ENCODE measurements around the gene OR8G1.

The OR8G1 gene

DNA sequence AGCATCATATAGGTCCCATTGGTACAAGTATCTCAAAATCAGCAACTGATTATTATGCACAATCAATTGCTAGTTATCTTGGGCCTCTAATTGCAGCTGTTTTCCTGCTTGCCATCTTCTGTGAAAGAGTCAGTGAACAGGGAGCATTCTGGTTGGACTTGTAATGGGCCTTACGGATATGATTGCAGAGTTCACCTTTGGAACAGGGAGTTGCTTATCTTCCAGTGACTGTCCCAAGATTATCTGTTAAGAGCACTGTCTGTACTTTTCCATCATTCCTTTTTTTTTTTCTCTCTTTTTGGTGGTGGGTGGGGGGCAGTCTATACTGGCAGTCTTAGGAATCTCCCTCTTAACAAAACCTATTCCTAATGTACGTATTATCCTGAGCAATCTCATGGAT is 33.1 kb downstream of the OR8G1 start:
- no peaks in the 10 kb centered on the region for H3K9me3 ChIP-seq (ENCODE audit: low read depth, low read length)
- no peak overlapping the region for H3K4me3 ChIP-seq
- no peak overlapping the region for H3K27ac ChIP-seq
- DNase-seq (ENCODE audit: low read depth, low spot score), result no peak
- no peak overlapping the region for H3K9ac ChIP-seq (ENCODE audit: insufficient read length)
- no peak for TF ChIP-seq POLR2AphosphoS5 (IDR thresholded peaks at IDR 0.05; ENCODE audit: borderline replicate concordance, low read depth, low read length)
- H3K36me3 ChIP-seq (ENCODE audit: insufficient read depth, low read length), result no peaks in the 10 kb centered on the region

- H3K4me3 ChIP-seq, result no peak overlapping the region
- TF ChIP-seq FOXP2 (optimal IDR thresholded peaks at IDR 0.05; ENCODE audit: control extremely low read depth, extremely low read length, insufficient read depth) (no peak), POLR2AphosphoS5 (IDR thresholded peaks at IDR 0.05; ENCODE audit: borderline replicate concordance, low read depth, low read length) (no peak), EZH2 (IDR thresholded peaks at IDR 0.05) (no peak)
- no peaks in the 10 kb centered on the region for H3K36me3 ChIP-seq (ENCODE audit: insufficient read depth, low read length)
- no peaks in the 10 kb centered on the region for H3K9me3 ChIP-seq (ENCODE audit: low read depth, low read length)
- H3K27ac ChIP-seq, result no peak overlapping the region
- H3K9ac ChIP-seq (ENCODE audit: insufficient read length), result no peak overlapping the region
- no peak for DNase-seq (ENCODE audit: low read depth, low spot score)
Observed at GRCh38 chr11:124276081-124276480, 35.2 kb downstream of the OR8G1 start.

DNA sequence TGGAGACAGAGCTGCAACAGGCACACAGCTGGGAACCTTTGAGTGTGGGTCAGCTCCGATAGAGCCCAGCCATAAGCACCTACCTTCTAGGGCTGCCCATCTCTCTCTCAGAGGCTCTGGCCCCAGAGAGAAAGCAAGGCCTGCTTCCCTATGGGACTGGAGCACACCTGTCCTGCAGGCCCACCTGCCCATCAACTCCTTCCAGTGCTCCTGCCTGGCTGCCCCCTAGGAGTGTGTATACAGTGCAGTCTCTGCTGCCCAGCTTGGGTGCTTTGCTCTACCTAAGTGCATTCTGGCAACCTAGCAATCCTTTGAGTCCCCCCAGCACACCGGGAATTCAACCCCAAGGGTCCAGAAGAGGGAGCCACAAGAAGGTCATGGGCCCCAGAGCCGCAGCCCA is 36.3 kb downstream of the OR8G1 start:
- H3K9ac ChIP-seq (ENCODE audit: insufficient read length), result no peak overlapping the region
- H3K36me3 ChIP-seq (ENCODE audit: insufficient read depth, low read length), result no peaks in the 10 kb centered on the region
- H3K27ac ChIP-seq, result no peak overlapping the region
- no peak for DNase-seq (ENCODE audit: low read depth, low spot score)
- TF ChIP-seq EZH2 (IDR thresholded peaks at IDR 0.05), result no peak
- TF ChIP-seq POLR2AphosphoS5 (IDR thresholded peaks at IDR 0.05; ENCODE audit: borderline replicate concordance, low read depth, low read length), result no peak
- TF ChIP-seq FOXP2 (optimal IDR thresholded peaks at IDR 0.05; ENCODE audit: control extremely low read depth, extremely low read length, insufficient read depth), result no peak
- H3K9me3 ChIP-seq (ENCODE audit: low read depth, low read length), result no peaks in the 10 kb centered on the region
- H3K4me3 ChIP-seq, result no peak overlapping the region

DNA sequence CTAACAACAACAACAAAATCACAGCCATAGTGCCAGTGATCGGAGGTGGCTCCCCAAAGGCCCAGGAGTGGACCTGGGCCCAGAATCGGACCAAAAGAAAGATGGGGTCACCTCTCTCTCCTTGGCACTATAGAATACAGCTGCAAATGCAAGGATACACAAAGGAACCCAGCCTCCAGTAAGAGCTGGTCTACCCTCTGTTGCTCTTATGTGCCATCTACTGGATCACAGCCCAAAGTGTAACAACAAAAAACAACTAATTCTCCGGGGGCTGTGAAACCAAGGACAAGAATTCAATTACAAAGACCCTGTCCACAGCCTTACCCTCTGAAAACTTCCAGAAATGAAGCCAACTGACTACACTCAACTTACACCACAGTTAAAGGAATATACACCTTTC is 36.9 kb downstream of the OR8G1 start:
- H3K36me3 ChIP-seq (ENCODE audit: insufficient read depth, low read length), result no peaks in the 10 kb centered on the region
- DNase-seq (ENCODE audit: low read depth, low spot score), result no peak
- TF ChIP-seq FOXP2 (optimal IDR thresholded peaks at IDR 0.05; ENCODE audit: control extremely low read depth, extremely low read length, insufficient read depth) (no peak), EZH2 (IDR thresholded peaks at IDR 0.05) (no peak), POLR2AphosphoS5 (IDR thresholded peaks at IDR 0.05; ENCODE audit: borderline replicate concordance, low read depth, low read length) (no peak)
- H3K9ac ChIP-seq (ENCODE audit: insufficient read length), result no peak overlapping the region
- H3K4me3 ChIP-seq, result no peak overlapping the region
- H3K9me3 ChIP-seq (ENCODE audit: low read depth, low read length), result no peaks in the 10 kb centered on the region
- no peak overlapping the region for H3K27ac ChIP-seq

GRCh38 chr11:124278261-124278660 is 37.4 kb downstream of the OR8G1 start:
- TF ChIP-seq FOXP2 (optimal IDR thresholded peaks at IDR 0.05; ENCODE audit: control extremely low read depth, extremely low read length, insufficient read depth), result no peak
- TF ChIP-seq EZH2 (IDR thresholded peaks at IDR 0.05), result no peak
- no peak for TF ChIP-seq POLR2AphosphoS5 (IDR thresholded peaks at IDR 0.05; ENCODE audit: borderline replicate concordance, low read depth, low read length)
- H3K36me3 ChIP-seq (ENCODE audit: insufficient read depth, low read length), result no peaks in the 10 kb centered on the region
- no peak overlapping the region for H3K9ac ChIP-seq (ENCODE audit: insufficient read length)
- H3K4me3 ChIP-seq, result no peak overlapping the region
- no peaks in the 10 kb centered on the region for H3K9me3 ChIP-seq (ENCODE audit: low read depth, low read length)
- no peak overlapping the region for H3K27ac ChIP-seq
- DNase-seq (ENCODE audit: low read depth, low spot score), result no peak

GRCh38 chr11:124285610-124286344 is 44.9 kb downstream of the OR8G1 start:
- H3K4me3 ChIP-seq, result no peak overlapping the region
- no peak for TF ChIP-seq FOXP2 (optimal IDR thresholded peaks at IDR 0.05; ENCODE audit: control extremely low read depth, extremely low read length, insufficient read depth)
- TF ChIP-seq POLR2AphosphoS5 (IDR thresholded peaks at IDR 0.05; ENCODE audit: borderline replicate concordance, low read depth, low read length), result no peak
- H3K27ac ChIP-seq, result no peak overlapping the region
- H3K9ac ChIP-seq (ENCODE audit: insufficient read length), result no peak overlapping the region
- H3K36me3 ChIP-seq (ENCODE audit: insufficient read depth, low read length), result no peaks in the 10 kb centered on the region
- DNase-seq (ENCODE audit: low read depth, low spot score), result no peak
- 0 out of 2 replicates have a peak, but pooled peaks cover 2% of the 10 kb centered on the region for H3K9me3 ChIP-seq (ENCODE audit: low read depth, low read length)

DNA sequence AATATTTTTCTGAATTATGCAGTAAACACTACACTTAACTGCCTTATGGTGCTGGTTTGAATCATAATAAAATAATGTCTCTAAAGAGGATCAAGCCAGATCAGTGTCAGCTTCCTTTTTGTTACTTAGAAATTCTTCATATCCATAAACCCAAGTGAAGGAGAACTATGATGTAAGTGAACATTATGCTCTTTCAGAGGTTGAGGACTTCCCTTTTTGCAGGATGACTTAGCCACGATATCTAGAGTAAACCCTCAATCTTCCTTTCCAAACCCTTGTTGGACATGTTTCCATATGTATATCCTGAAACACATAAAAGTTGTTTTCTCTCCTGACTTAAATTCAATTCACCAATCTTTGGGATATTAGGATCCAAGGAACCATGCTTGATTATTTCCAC is 53.8 kb downstream of the OR8G1 start:
- Histone ChIP-seq H3K9me3 (ENCODE audit: low read depth, low read length) (0 out of 2 replicates have a peak, but pooled peaks cover 2% of the 10 kb centered on the region), H3K9ac (ENCODE audit: insufficient read length) (no peak overlapping the region), H3K36me3 (ENCODE audit: insufficient read depth, low read length) (no peaks in the 10 kb centered on the region), H3K4me3 (no peak overlapping the region), H3K27ac (no peak overlapping the region)
- DNase-seq (ENCODE audit: low read depth, low spot score), result no peak
- no peak for TF ChIP-seq EZH2 (IDR thresholded peaks at IDR 0.05)
- TF ChIP-seq FOXP2 (optimal IDR thresholded peaks at IDR 0.05; ENCODE audit: control extremely low read depth, extremely low read length, insufficient read depth), result no peak
- TF ChIP-seq POLR2AphosphoS5 (IDR thresholded peaks at IDR 0.05; ENCODE audit: borderline replicate concordance, low read depth, low read length), result no peak

- Histone ChIP-seq H3K9me3 (ENCODE audit: low read depth, low read length) (no peaks in the 10 kb centered on the region), H3K36me3 (ENCODE audit: insufficient read depth, low read length) (no peaks in the 10 kb centered on the region), H3K27ac (no peak overlapping the region), H3K9ac (ENCODE audit: insufficient read length) (no peak overlapping the region), H3K4me3 (no peak overlapping the region)
- no peak for DNase-seq (ENCODE audit: low read depth, low spot score)
- no peak for TF ChIP-seq EZH2 (IDR thresholded peaks at IDR 0.05)
- TF ChIP-seq FOXP2 (optimal IDR thresholded peaks at IDR 0.05; ENCODE audit: control extremely low read depth, extremely low read length, insufficient read depth), result no peak
- no peak for TF ChIP-seq POLR2AphosphoS5 (IDR thresholded peaks at IDR 0.05; ENCODE audit: borderline replicate concordance, low read depth, low read length)
Observed at GRCh38 chr11:124296016-124296415, 55.1 kb downstream of the OR8G1 start.

- Histone ChIP-seq H3K9ac (ENCODE audit: insufficient read length) (no peak overlapping the region), H3K27ac (no peak overlapping the region), H3K36me3 (ENCODE audit: insufficient read depth, low read length) (no peaks in the 10 kb centered on the region), H3K4me3 (no peak overlapping the region), H3K9me3 (ENCODE audit: low read depth, low read length) (no peaks in the 10 kb centered on the region)
- DNase-seq (ENCODE audit: low read depth, low spot score), result no peak
- no peak for TF ChIP-seq FOXP2 (optimal IDR thresholded peaks at IDR 0.05; ENCODE audit: control extremely low read depth, extremely low read length, insufficient read depth)
- no peak for TF ChIP-seq POLR2AphosphoS5 (IDR thresholded peaks at IDR 0.05; ENCODE audit: borderline replicate concordance, low read depth, low read length)
- TF ChIP-seq EZH2 (IDR thresholded peaks at IDR 0.05), result no peak
Observed at GRCh38 chr11:124297921-124298320, 57.0 kb downstream of the OR8G1 start.
